Smooth muscle cell (in vitro differentiated cells): ENCODE data around the gene KCNK2. TPM values are rescaled to one million over a fixed set of nuclear protein-coding genes. Genes with fewer than 3 reads are reported as not detected.

Experiments used
- DNase-seq: peaks from one replicate; lab custom pipeline; 2025; ENCODE audit not compliant: unreplicated experiment; lab: John Stamatoyannopoulos, UW
- H2AFZ ChIP-seq: fragments of 200-600 bp; sonication (generic); 2 replicates; pipeline ENCODE4 v1.6.0; 2016; ENCODE audit warnings: antibody characterized with exemption, low read depth, mild to moderate bottlenecking
- H3F3A ChIP-seq: fragments of 200-600 bp; sonication (generic); 2 replicates; pipeline ENCODE4 v1.6.0; 2017; ENCODE audit warnings: antibody characterized with exemption, low read depth
- H3K27ac ChIP-seq: fragments of 200-600 bp; sonication (generic); 2 replicates; pipeline ENCODE4 v1.5.1; 2016; ENCODE audit warnings: low read depth, mild to moderate bottlenecking
- H3K27me3 ChIP-seq: fragments of 200-600 bp; sonication (generic); 2 replicates; pipeline ENCODE4 v1.6.1; 2016; ENCODE audit warnings: low read depth, mild to moderate bottlenecking
- H3K36me3 ChIP-seq: fragments of 200-600 bp; sonication (generic); 2 replicates; pipeline ENCODE4 v1.5.1; 2016; ENCODE audit warnings: low read depth
- H3K4me1 ChIP-seq: fragments of 200-600 bp; sonication (generic); 2 replicates; pipeline ENCODE4 v1.5.1; 2016; ENCODE audit warnings: low read depth
- H3K4me2 ChIP-seq: fragments of 200-600 bp; sonication (generic); 2 replicates; pipeline ENCODE4 v1.6.0; 2016; ENCODE audit warnings: mild to moderate bottlenecking
- H3K4me3 ChIP-seq: fragments of 200-600 bp; sonication (generic); 2 replicates; pipeline ENCODE4 v1.5.1; 2016; ENCODE audit warnings: mild to moderate bottlenecking
- H3K79me2 ChIP-seq: fragments of 200-600 bp; sonication (generic); 2 replicates; pipeline ENCODE4 v1.6.0; 2016; ENCODE audit warnings: low read depth, mild to moderate bottlenecking
- H3K9ac ChIP-seq: fragments of 200-600 bp; sonication (generic); 2 replicates; pipeline ENCODE4 v1.6.0; 2016; ENCODE audit warnings: low read depth
- H3K9me3 ChIP-seq: fragments of 200-600 bp; sonication (generic); replicated peaks from 2 replicates; pipeline ENCODE4 v1.5.1; 2016; ENCODE audit warnings: low read depth
- H4K20me1 ChIP-seq: fragments of 200-600 bp; sonication (generic); 2 replicates; pipeline ENCODE4 v1.6.0; 2016; ENCODE audit warnings: low read depth
- CTCF ChIP-seq: fragments of 200-600 bp; sonication (generic); IDR thresholded peaks from 2 replicates; pipeline ENCODE4 v1.5.1; 2017; ENCODE audit warnings: borderline replicate concordance, mild to moderate bottlenecking, antibody characterized with exemption; ENCODE audit not compliant: insufficient read depth, poor library complexity, severe bottlenecking
- WGBS: methylation state at CpG from one replicate; pipeline ENCODE4 v1.1.7; 2016; ENCODE audit warnings: low lambda C conversion rate; 5-methylcytosine and 5-hydroxymethylcytosine counted together
- polyA plus RNA-seq: library from polyadenylated mRNA; unstranded; fragments of >200 nt; fragmentation: Nextera tagmentation; extraction: Ambion mirVana; gene quantifications from 2 replicates; pipeline ENCODE4 v1.2.1, GENCODE V29; 2016
- total RNA-seq: library from RNA; depleted of rRNA; stranded (reverse); fragments of >200 nt; gene quantifications from 2 replicates; pipeline ENCODE4 v1.2.3, GENCODE V29; 2014

The KCNK2 gene
- total and polyA plus RNA-seq, 2 experiments from 2014 or later, result not detected

GRCh38 chr1:215192306-215192705 is 109.8 kb downstream of the KCNK2 start:
- Histone ChIP-seq H3K4me3 (no peak overlapping the region), H3K36me3 (no peaks in the 10 kb centered on the region), H3K4me2 (peak overlapping the region; percentile 45), H3K27ac (no peak overlapping the region), H3F3A (no peaks in the 10 kb centered on the region), H3K9me3 (no peaks in the 10 kb centered on the region), H3K27me3 (no peaks in the 10 kb centered on the region), H3K9ac (no peak overlapping the region), H2AFZ (no peak overlapping the region), H3K79me2 (no peaks in the 10 kb centered on the region), H4K20me1 (no peaks in the 10 kb centered on the region), H3K4me1 (no peaks in the 10 kb centered on the region)
- no peak for DNase-seq
- no peak for TF ChIP-seq CTCF

GRCh38 chr1:215198021-215198420 is 115.5 kb downstream of the KCNK2 start:
- no peaks in the 10 kb centered on the region for H3K4me1 ChIP-seq
- no peaks in the 10 kb centered on the region for H3K79me2 ChIP-seq
- H3F3A ChIP-seq, result no peaks in the 10 kb centered on the region
- H3K4me2 ChIP-seq, result no peak overlapping the region
- no peak overlapping the region for H3K9ac ChIP-seq
- H3K9me3 ChIP-seq, result no peaks in the 10 kb centered on the region
- DNase-seq, result no peak
- no peak overlapping the region for H3K27ac ChIP-seq
- H2AFZ ChIP-seq, result no peak overlapping the region
- no peak overlapping the region for H3K4me3 ChIP-seq
- no peaks in the 10 kb centered on the region for H3K27me3 ChIP-seq
- 97% methylated on average over 1 of the region's 1 CpG for WGBS
- no peaks in the 10 kb centered on the region for H3K36me3 ChIP-seq
- H4K20me1 ChIP-seq, result no peaks in the 10 kb centered on the region
- TF ChIP-seq CTCF, result no peak

GRCh38 chr1:215200121-215200520 is 117.6 kb downstream of the KCNK2 start:
- H3K4me2 ChIP-seq, result no peak overlapping the region
- 91% methylated on average over 1 of the region's 1 CpG for WGBS
- no peak overlapping the region for H2AFZ ChIP-seq
- H3K4me1 ChIP-seq, result no peaks in the 10 kb centered on the region
- no peak overlapping the region for H3K4me3 ChIP-seq
- no peaks in the 10 kb centered on the region for H3K9me3 ChIP-seq
- H4K20me1 ChIP-seq, result no peaks in the 10 kb centered on the region
- H3K27ac ChIP-seq, result no peak overlapping the region
- no peaks in the 10 kb centered on the region for H3K79me2 ChIP-seq
- TF ChIP-seq CTCF, result no peak
- no peaks in the 10 kb centered on the region for H3K27me3 ChIP-seq
- no peak overlapping the region for H3K9ac ChIP-seq
- DNase-seq, result no peak
- no peaks in the 10 kb centered on the region for H3K36me3 ChIP-seq
- no peaks in the 10 kb centered on the region for H3F3A ChIP-seq

GRCh38 chr1:215201283-215201682 is 118.7 kb downstream of the KCNK2 start:
- no peaks in the 10 kb centered on the region for H3K9me3 ChIP-seq
- no peaks in the 10 kb centered on the region for H3K4me1 ChIP-seq
- H3K36me3 ChIP-seq, result no peaks in the 10 kb centered on the region
- no peaks in the 10 kb centered on the region for H3F3A ChIP-seq
- H3K4me3 ChIP-seq, result no peak overlapping the region
- H4K20me1 ChIP-seq, result no peaks in the 10 kb centered on the region
- no peak overlapping the region for H3K27ac ChIP-seq
- no peak overlapping the region for H3K4me2 ChIP-seq
- no peak overlapping the region for H2AFZ ChIP-seq
- no peak for TF ChIP-seq CTCF
- 84% methylated on average over 2 of the region's 2 CpGs for WGBS
- no peak overlapping the region for H3K9ac ChIP-seq
- no peaks in the 10 kb centered on the region for H3K79me2 ChIP-seq
- H3K27me3 ChIP-seq, result no peaks in the 10 kb centered on the region
- DNase-seq, result no peak
